ENCODE data around the gene KCNQ5.

Gene KCNQ5

GRCh38 chr6:72911463-72912155 is 289.7 kb downstream of the KCNQ5 start:
- Histone ChIP-seq H3K27me3 (ENCODE audit: insufficient read depth, low read depth, severe bottlenecking) (no peaks in the 10 kb centered on the region), H3K27ac (no peak overlapping the region), H3K36me3 (no peaks in the 10 kb centered on the region), H3K4me3 (ENCODE audit: low read depth, low read length) (no peak overlapping the region), H3K9me3 (ENCODE audit: severe bottlenecking) (no peaks in the 10 kb centered on the region)
- TF ChIP-seq CTCF (IDR thresholded peaks at IDR 0.05; ENCODE audit: low read depth, low read length), result no peak
- DNase-seq, result no peak

GRCh38 chr6:72913797-72914196 is 291.9 kb downstream of the KCNQ5 start:
- Histone ChIP-seq H3K27me3 (ENCODE audit: insufficient read depth, low read depth, severe bottlenecking) (no peaks in the 10 kb centered on the region), H3K9me3 (ENCODE audit: severe bottlenecking) (no peaks in the 10 kb centered on the region), H3K27ac (no peak overlapping the region), H3K4me3 (ENCODE audit: low read depth, low read length) (no peak overlapping the region), H3K36me3 (no peaks in the 10 kb centered on the region)
- no peak for TF ChIP-seq CTCF (IDR thresholded peaks at IDR 0.05; ENCODE audit: low read depth, low read length)
- no peak for DNase-seq

GRCh38 chr6:72916298-72916697 is 294.4 kb downstream of the KCNQ5 start:
- no peak for TF ChIP-seq CTCF (IDR thresholded peaks at IDR 0.05; ENCODE audit: low read depth, low read length)
- H3K27me3 ChIP-seq (ENCODE audit: insufficient read depth, low read depth, severe bottlenecking), result no peaks in the 10 kb centered on the region

GRCh38 chr6:72916906-72917305 is 295.0 kb downstream of the KCNQ5 start:
- no peak for TF ChIP-seq CTCF (IDR thresholded peaks at IDR 0.05; ENCODE audit: low read depth, low read length)
- no peak overlapping the region for H3K27ac ChIP-seq
- no peak overlapping the region for H3K4me3 ChIP-seq (ENCODE audit: low read depth, low read length)
- no peaks in the 10 kb centered on the region for H3K9me3 ChIP-seq (ENCODE audit: severe bottlenecking)
- no peaks in the 10 kb centered on the region for H3K27me3 ChIP-seq (ENCODE audit: insufficient read depth, low read depth, severe bottlenecking)
- peaks cover 4% of the 10 kb centered on the region; the same call in 1 of the 2 replicates for H3K36me3 ChIP-seq
- no peak for DNase-seq

More at GRCh38 chr6:72916298-72916697, 294.4 kb downstream of the KCNQ5 start:
- no peak overlapping the region for H3K27ac ChIP-seq
- H3K4me3 ChIP-seq (ENCODE audit: low read depth, low read length), result no peak overlapping the region
- H3K36me3 ChIP-seq, result peaks cover 4% of the 10 kb centered on the region; the same call in 1 of the 2 replicates
- DNase-seq, result no peak
- no peaks in the 10 kb centered on the region for H3K9me3 ChIP-seq (ENCODE audit: severe bottlenecking)

GRCh38 chr6:72922401-72922800 is 300.5 kb downstream of the KCNQ5 start:
- H3K36me3 ChIP-seq, result peaks cover 4% of the 10 kb centered on the region; the same call in 1 of the 2 replicates
- no peak overlapping the region for H3K4me3 ChIP-seq (ENCODE audit: low read depth, low read length)
- H3K27me3 ChIP-seq (ENCODE audit: insufficient read depth, low read depth, severe bottlenecking), result no peaks in the 10 kb centered on the region
- H3K9me3 ChIP-seq (ENCODE audit: severe bottlenecking), result no peaks in the 10 kb centered on the region
- no peak for TF ChIP-seq CTCF (IDR thresholded peaks at IDR 0.05; ENCODE audit: low read depth, low read length)
- no peak overlapping the region for H3K27ac ChIP-seq
- no peak for DNase-seq

- Histone ChIP-seq H3K27ac (no peak overlapping the region), H3K9me3 (ENCODE audit: severe bottlenecking) (no peaks in the 10 kb centered on the region), H3K27me3 (ENCODE audit: insufficient read depth, low read depth, severe bottlenecking) (no peaks in the 10 kb centered on the region), H3K4me3 (ENCODE audit: low read depth, low read length) (no peak overlapping the region), H3K36me3 (peaks cover 4% of the 10 kb centered on the region; the same call in 1 of the 2 replicates)
- no peak for TF ChIP-seq CTCF (IDR thresholded peaks at IDR 0.05; ENCODE audit: low read depth, low read length)
- DNase-seq, result no peak
These were observed 303.3 kb downstream of the KCNQ5 start for GRCh38 chr6:72925136-72925535.
